ENCODE data around the gene SHH.

Gene SHH

DNA sequence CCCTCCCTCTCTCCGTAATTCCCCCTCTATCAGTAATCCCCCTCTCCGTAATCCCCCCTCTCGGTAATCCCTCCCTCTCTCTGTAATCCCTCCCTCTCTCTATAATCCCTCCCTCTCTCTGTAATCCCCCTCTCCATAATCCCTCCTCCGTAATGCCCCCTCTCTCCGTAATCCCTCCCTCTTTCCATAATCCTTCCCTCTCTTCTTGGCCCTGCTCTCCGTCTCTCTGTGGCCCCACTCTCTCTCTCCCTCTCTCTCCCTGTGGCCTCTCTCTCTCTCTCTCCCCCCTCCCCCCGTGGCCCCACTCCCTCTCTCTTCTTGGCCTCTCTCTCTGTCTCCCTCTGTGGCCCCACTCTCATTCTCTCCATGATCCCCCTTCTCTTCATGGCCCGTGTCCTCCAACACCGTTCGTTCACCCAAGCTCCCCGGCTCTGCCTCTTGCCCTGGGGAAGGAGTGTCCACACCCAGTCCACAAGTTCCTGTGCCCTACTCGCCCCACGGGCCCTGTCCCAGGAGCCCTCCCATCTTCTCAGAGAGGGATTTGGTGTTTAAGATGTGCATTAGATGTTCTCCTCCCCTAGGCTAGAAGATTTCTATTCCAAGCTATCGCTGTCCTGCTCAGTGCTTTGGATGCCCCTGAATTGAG, 19.8 kb downstream of the SHH start:
- DNase-seq (ENCODE audit: low spot score), result no peak

DNA sequence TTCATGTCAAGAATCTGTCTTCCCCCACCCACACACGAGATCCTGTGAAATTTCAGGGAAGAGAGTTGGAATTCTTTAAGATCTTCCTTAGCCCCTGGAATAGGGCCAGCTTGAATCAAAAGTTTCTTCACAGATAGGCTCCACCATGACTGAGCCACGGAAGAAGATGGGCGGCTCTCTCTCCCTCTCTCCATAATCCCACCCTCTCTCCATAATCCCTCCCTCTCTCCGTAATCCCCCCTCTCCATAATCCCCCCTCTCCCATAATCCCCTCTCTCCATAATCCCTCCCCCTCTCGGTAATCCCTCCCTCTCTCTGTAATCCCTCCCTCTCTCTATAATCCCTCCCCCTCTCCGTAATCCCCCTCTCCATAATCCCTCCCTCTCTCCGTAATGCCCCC, 20.4 kb downstream of the SHH start:
- no peak for DNase-seq (ENCODE audit: low spot score)

DNA sequence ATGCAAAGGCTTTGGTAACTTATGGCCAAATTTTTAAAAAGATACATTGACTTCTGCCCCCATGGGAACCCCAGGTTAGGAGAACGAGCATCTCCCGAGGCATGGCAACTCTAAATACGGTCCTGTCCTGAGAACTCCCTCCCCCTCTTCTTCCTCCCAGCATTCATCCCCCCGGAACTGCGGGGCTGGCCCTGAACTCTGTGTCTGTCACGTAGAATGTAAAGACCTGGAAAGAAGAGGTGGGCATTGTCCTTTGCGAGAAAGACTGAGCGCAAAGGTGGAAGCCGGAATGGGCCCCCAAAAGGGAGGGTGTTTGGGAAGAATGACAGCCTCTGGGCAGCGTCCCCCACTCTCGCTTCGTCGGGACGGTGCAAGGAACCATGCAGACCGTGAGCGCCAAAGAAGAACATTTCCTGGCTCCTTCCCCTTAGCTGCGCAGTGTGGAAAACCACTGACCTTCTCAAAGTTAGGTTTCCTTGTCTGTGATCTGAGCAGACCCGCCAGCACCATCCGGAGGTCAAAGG, 21.0 kb downstream of the SHH start:
- no peak for DNase-seq (ENCODE audit: low spot score)

DNA sequence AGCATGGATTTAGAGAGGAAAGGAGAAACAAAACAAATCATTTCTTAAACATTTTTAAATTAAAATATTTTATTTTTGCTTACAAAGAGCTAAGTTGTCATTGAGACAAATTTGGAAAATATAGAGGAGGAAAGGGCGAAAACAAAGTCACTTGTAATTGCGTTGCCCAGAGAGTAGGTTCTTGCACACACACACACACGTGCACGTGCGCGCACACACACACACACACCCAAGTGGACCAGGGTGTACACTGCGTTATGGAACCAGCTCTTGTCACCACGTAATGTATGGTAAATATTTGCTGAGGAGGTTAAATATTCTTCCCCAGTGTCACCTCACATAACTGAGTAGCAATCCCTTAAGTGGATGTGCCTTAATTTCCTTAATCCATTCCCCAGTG, 21.6 kb downstream of the SHH start:
- DNase-seq (ENCODE audit: low spot score), result no peak

DNA sequence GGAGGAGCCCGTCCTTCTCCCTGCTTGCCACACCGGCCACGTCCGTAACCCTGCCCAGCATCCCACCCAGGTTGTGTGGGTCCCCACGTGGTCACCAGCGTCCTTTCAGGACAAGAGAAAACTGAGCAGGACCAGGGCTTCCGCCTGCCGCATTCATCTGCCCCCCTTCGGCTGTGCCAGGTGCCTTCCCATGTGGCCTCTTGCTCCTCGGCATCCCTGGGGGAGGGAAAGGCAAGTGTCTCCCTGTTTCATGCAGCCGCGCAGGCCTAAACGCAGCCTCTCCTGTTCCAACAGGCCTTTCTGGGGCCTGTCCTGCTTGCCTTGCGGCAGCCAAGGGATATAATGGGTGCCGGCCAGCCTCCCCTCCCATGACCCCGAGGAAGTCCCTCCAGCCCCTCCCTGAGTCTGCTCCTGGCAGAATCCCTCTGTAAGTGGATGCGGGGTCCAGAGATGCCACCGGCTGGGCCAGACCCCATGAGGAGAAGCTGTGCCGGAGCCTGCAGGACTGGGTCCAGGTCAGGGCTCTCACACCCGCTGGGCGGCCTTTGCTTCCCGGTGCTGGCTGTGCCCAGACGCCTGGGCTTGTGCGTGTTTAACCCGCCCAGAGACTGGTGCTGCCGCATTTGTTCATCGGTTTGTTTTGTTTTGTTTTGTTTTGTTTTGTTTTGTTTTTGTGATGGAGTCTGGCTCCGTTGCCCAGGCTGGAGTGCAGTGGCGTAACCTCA, 23.1 kb downstream of the SHH start:
- DNase-seq (ENCODE audit: low spot score), result no peak

DNA sequence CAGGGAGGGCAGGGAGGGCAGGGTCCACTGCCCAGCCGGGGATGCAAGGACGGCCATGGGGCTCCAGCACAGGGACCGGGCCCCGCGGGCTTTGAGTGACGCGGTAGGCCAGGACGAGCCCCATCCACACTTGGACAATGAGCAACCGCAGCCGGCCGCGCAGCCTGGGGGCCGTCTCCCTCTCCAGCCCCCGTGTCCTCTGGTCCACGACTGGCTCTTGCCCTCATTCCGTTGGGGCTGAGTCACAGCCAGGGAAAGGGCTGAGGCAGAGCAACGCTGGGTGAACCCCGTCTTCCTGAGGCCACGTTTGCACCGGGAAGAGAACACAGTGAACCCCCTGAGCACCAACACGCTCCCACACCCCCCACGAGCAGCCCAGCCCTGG, 23.7 kb downstream of the SHH start:
- DNase-seq (ENCODE audit: low spot score), result no peak

DNA sequence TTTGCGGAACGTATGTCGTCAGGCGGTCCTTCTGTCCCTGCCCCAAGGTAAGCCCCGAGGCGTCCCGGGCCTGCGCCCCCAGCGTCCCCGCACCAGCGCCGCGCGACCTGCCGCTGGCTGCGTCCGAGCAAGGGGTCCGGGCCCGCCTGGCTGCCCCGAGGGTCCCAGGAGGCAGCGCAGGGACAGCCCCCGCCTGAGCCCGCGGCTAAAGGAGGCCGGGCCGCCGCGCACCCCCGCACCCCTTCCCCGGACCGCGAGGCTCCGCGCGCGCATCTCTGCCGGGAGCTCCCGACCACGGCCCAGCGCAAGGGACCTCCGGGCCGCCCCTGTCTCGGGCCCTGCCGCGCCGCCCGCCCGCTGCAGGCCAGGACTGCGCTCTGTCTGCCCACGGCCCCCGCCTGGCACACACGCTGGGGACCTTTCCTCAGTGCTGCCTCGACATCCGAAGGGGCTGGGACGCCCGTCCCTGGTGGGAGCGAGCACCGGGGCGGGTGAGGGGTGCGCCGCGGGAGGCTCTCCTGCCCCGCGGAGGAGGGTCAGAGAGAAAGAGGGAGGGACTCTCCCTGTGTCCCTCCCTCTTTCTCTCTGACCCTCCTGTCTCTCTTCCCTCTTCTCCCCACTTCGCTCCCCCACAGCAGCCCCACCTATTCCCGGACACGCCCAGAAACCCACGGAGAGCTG, 25.0 kb downstream of the SHH start:
- DNase-seq (ENCODE audit: low spot score), result peak; percentile 62

DNA sequence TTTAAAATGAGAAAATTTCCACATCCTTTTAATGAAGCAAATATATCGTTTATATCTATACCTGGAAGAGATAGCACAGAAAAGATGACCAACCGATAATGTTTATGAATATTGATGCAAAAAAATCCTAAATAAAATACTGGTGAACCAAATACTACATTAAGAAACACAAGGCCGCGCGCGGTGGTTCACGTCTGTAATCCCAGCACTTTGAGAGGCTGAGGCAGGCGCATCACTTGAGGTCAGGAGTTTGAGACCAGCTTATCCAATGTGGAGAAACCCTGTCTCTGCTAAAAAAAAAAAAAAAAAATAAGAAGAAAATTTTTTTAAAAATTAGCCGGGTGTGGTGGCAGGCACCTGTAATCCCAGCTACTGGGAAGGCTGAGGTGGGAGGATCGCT, 25.8 kb downstream of the SHH start:
- no peak for DNase-seq (ENCODE audit: low spot score)

DNA sequence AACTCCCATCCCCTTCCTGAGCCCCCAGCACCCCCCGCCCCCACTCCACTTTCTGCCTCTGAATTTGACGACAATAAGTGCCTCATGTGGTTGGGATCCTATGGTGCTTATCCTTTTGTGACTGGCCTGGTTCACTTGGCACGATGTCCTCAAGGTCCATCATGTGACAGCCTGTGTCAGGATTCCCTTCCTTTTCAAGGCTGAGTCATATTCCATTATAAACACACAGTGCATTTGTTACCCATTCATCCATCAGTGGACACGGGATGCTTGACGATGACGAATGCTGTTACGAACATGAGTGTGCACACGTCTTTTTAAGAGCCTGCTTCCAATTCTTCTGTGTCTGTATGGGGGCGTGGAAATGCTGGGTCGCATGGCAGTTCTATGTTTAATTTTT, 26.7 kb downstream of the SHH start:
- DNase-seq (ENCODE audit: low spot score), result no peak

DNA sequence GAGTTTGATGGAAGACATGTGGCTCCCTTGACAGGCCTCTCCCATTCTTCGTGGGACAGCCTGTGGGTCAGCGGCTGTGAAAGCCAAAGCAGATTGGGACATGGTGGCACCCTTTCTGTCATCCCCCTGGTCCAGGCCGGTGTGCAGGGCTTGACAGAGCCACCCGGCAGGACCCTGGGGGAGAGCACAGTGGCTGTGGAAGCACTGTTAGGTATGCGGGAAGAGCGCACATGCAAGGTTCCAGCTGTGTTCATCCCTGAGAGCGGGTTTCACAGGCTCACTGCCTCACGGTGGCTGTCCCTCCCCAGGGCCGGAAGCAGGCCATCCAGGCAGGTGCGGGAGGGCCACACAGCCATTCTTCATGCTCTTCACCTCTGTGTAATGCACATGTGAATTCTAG, 29.8 kb downstream of the SHH start:
- no peak for DNase-seq (ENCODE audit: low spot score)

DNA sequence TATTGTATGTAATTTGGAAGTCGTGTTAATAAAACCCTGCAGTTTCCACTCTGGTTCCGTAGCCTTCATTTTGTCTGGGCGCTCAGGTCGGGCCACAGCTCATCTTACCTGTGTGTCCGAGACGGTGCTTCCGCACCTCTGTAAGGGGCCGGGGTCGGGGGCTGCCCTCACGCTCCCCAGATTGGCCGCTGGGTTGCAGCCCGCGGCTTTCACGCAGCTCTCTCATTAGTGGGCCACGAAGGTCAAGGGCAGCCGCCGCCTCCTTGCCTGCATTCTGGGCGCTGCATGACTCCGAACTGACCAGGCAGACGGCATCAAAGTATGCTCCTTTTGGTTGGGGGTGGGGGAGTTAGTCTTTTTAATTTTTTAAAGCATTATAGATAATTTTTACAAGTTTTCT, 30.8 kb downstream of the SHH start:
- no peak for DNase-seq (ENCODE audit: low spot score)

DNA sequence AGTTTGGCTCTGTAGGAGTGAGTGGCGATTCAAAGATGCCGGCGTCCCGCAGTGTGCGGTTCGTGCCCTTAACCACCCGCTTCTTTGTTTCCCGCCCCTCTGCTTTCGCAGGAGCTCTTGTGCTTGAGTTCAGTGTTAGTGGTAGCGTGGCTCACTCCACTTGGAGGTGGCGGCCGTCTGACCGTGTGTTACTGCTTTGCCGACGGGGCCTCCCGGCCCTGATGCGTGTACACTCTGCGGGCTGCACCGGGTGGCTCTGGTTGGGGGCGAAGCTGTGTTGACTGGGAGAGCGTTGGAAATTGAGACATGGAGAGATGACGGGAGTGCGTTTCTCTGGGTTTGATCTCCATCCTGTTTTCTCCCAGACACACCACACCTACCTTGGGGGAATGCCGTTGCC, 31.4 kb downstream of the SHH start:
- DNase-seq (ENCODE audit: low spot score), result no peak

DNA sequence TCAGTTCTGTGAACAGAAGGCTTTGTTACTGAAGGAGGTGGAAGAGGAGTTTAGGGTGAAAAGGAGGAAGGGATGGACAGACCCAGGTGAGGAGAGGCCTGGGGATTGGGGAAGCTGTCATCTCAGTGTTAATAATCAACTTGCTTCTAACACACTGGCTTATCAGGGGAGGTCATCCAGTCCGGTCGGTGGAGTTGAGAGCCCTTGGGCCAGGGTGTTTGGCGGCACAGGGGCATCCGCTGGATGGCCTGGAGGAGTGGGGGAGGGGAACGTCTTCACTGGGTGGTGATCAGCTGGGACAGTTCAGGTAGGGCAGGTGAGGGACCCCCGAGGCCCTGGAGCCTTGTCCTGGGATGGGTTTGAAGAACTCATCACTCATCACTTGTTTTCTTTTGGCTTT, 33.9 kb downstream of the SHH start:
- no peak for DNase-seq (ENCODE audit: low spot score)

DNA sequence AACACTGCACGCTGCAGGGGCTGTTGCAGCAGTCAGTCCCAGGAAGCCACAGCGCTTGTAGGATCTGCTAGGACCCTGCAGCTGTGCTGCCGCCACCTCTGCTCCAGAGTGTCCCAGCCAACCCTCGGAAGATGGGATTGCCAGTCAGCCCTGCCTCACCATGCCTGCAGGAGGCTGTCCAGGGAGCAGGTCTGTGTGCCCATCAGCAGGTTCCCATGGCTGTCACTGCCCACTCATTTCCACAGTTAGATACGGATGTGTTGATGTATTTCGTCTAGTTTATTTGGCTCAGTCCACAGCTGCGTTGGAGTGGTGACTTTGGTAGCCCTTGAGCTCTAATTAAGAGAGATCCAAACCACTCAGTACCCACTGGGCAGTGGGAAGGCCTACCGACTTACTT, 35.7 kb downstream of the SHH start:
- no peak for DNase-seq (ENCODE audit: low spot score)

DNA sequence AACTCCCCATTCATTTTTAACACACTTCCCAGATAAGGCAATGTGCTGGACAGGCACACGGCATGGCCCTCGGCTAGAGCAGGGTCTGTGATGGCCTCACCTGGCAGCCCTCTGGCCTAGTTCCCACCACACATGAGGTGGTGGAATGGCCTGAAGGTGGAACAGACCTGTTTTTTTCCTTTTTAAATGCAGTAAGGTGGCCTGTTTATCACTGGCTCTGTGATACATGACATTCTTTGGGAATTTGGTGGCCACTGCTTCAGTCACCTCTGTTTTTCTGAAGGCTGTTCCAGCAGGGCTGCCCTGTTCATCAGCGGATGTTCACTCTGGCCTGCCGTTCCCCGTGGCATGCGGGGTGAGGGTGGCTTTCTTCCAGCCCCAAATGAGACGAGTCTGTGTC, 36.6 kb downstream of the SHH start:
- DNase-seq (ENCODE audit: low spot score), result no peak

DNA sequence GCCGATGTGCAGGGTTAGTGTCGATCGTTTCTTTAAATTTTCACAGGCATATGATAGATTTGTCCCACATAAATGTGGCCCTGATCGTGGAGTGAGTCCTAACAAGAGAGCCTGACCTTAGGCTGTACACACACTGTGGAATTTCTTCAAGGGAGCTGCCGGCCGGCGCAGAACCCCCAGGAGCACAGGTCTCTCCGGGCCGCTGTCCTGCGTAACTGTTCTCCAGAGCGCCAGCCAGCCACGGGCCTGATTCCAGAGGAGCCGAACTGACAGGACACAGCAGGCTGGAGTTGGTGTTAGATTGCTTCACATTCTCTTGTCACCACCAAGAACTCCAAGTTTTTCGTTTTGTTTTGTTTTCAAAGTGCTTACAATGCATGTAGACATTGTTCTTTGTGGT, 37.3 kb downstream of the SHH start:
- no peak for DNase-seq (ENCODE audit: low spot score)

DNA sequence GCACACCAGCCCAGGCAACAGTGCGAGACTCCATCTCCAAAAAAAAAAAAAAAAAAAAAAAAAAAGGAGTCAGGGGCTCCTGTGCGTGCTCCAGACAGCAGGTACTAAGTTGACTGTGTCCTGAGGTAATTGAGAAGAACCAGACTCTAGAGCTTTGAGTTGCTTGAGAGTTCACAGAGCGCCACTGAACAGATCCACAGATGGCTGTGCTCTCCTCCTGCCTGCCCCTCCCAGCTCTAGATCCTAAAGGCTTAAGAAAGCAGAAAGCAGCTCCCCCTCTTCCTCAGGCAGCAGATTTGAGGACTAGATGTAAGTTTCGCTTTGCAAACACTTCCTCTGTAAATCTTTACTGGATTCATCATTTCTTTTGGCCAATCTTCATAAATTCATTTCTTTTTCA, 38.7 kb downstream of the SHH start:
- no peak for DNase-seq (ENCODE audit: low spot score)

DNA sequence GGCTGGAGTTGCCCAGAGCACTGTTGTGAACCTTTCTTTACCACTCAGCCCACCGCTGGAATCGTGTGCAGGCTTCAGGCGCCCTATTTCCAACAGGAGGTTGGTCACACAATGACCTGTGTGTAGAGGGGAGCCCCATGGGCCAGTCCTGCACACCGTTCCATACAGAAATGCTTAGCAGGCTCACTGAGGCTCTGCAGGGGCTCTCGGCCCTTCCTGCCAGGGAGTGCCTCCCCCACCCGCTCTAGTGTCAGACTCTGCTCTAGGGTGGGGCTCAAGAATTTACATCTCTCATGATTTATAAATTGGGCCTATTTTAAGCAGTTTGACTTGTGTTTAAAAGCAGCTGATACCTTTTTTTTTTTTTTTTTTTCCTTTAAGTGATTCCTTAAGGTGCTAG, 42.0 kb downstream of the SHH start:
- DNase-seq (ENCODE audit: low spot score), result no peak

DNA sequence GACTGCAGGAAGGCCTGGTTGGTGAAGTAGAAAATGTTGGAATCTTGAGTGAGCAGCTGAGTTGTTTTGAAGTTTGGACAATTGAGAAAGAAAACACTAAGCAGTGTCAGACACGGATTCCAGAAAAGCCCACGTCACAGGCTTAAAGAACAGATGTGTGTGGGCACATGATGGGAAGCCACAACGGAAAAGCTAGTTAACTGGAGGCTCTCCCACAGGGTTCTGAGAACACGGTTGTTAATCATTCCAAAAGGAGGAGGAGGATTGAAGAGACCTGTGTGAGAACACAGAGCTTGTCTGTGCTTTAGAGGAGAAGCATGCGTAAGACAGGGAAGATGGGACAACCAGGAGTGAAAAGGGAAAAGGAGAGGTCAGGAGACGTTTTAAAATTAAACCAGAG, 42.6 kb downstream of the SHH start:
- peak; percentile 87 for DNase-seq (ENCODE audit: low spot score)

DNA sequence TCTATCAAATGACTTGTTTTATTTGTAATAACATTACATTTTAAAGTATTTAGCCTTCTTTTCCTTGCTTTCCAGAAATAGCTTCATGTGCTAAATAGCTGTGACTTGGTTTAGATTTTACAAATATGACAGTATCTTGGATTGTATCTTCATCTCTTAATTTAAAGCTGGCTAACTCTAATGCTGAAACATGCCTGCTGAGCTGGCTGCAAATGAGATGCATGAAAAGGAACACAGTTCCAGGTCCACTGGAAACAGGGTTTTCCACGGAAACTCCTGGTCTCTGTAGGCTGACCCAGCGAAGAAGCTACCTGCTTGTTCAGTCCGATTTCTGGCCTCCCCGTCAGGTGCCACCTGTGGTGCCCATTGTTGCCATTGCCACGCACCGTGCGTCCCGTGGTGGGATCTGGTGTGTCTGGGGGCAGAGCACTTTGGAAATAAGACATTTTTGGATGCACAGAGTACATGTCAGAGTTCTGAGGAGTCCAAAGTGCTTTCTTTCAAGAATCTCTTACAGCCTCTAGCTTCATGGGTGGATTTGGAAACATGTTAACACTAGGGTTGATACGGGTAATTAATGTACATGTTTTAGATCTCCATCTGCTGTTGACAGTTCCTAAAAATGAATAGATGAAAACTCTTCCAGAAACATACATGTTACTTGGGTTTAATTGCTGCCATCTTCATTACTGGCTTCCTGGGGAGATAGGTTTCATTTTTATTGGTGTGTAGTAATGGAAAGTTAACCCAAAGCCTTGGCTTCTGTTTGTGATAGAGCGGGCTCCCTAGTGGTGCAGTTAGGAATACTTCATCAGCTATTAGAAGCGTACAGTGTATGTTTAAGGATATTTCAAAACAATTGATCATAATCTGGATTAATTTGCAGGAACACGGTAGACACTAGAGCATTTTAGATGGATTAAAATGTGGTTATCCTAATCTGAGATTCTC, 45.0 kb downstream of the SHH start:
- no peak for DNase-seq (ENCODE audit: low spot score)

DNA sequence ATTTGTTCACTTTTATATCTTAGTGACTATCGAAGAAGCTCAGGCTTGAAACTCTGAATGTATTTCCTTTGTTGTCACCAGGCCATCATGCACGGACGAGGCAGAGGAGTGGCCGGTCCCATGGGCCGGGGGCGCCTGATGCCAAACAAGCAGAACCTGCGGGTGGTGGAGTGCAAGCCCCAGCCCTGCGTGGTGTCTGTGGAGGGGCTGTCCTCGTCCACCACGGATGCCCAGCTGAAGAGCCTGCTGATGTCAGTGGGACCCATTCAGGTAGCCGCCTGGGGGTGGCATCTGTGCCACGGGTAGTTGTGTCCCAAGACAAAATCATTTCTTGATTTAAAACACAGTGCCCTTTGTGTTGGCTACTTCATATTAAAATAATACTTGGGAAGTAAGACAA, 45.9 kb downstream of the SHH start:
- no peak for DNase-seq (ENCODE audit: low spot score)

DNA sequence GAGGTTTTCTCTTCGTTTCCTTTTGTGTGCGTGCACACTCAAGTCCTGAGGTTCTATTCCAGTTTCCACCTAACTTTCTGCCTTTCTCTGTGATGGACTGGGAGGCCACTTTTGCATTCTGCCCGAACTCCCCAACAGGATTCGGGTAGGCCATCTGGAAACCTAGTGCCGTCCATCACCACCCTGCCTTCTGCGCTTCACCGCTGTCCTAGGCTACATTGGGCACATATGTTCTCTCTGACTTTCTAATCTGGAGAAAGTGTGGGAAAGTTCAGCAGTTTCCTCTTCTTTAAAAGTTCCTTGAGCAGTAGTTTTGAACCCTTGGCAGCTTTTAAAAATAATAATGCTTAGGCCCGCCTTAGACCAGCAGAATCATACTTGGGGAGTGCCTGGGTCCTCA, 46.8 kb downstream of the SHH start:
- DNase-seq (ENCODE audit: low spot score), result no peak

All from AG08395 (cell line).